ENCODE measurements around the gene METAP1D. TPM values are rescaled to one million over a fixed set of nuclear protein-coding genes. Genes with fewer than 3 reads are reported as not detected.

METAP1D gene
- total and polyA plus RNA-seq, 2 donors (not counting 3 experiments of a cell fraction or from before 2014, with no cell fraction given) = 4.2 to 8.1 TPM

Other genes starting within 250 kb of the METAP1D start
- 17.1 and 17.5 TPM in 2 replicates for gene SLC25A12, start 105.7 kb upstream of the METAP1D start, total RNA-seq
- 11.7 and 13.6 TPM in 2 replicates for gene SLC25A12, start 105.7 kb upstream of the METAP1D start, polyA plus RNA-seq
- 49.7 and 50.3 TPM in 2 replicates for gene HAT1, start 77.5 kb upstream of the METAP1D start, total RNA-seq
- 18.3 and 27.4 TPM in 2 replicates for gene HAT1, start 77.5 kb upstream of the METAP1D start, polyA plus RNA-seq
- not detected in 2 replicates for gene DLX1, start 85.6 kb downstream of the METAP1D start, total RNA-seq
- gene DLX1, start 85.6 kb downstream of the METAP1D start, polyA plus RNA-seq = 0.12 and 0.14 TPM in 2 replicates
- gene DLX2, start 102.9 kb downstream of the METAP1D start, total RNA-seq = not detected in 2 replicates
- not detected in 2 replicates for gene DLX2, start 102.9 kb downstream of the METAP1D start, polyA plus RNA-seq

Data from endothelial cell of umbilical vein (primary cell).